Activated CD8-positive, alpha-beta memory T cell treated with anti-CD3 and anti-CD28 coated beads for 36 hours (primary cell): ENCODE data around the gene RAI1. TPM values are rescaled to one million over a fixed set of nuclear protein-coding genes. Genes with fewer than 3 reads are reported as not detected.

Source experiments
- CTCF ChIA-PET: fragments of 350-600 bp; sonication (Branson Sonifier 250); formaldehyde crosslinking; loops from one replicate; lab custom pipeline; 2021; ENCODE audit warnings: antibody characterized with exemption; lab: Charles Lee
- POLR2A ChIA-PET: fragments of 350-600 bp; sonication (Branson Sonifier 250); formaldehyde crosslinking; loops from one replicate; lab custom pipeline; 2021; ENCODE audit warnings: antibody characterized with exemption; lab: Charles Lee
- total RNA-seq, 2 experiments: library from RNA; stranded (reverse); gene quantifications; one replicate each; pipeline ENCODE4 v1.2.3, GENCODE V29; 2021

The RAI1 gene
- total RNA-seq, 2 experiments from 2014 or later: 21.3 to 21.6 TPM

DNA sequence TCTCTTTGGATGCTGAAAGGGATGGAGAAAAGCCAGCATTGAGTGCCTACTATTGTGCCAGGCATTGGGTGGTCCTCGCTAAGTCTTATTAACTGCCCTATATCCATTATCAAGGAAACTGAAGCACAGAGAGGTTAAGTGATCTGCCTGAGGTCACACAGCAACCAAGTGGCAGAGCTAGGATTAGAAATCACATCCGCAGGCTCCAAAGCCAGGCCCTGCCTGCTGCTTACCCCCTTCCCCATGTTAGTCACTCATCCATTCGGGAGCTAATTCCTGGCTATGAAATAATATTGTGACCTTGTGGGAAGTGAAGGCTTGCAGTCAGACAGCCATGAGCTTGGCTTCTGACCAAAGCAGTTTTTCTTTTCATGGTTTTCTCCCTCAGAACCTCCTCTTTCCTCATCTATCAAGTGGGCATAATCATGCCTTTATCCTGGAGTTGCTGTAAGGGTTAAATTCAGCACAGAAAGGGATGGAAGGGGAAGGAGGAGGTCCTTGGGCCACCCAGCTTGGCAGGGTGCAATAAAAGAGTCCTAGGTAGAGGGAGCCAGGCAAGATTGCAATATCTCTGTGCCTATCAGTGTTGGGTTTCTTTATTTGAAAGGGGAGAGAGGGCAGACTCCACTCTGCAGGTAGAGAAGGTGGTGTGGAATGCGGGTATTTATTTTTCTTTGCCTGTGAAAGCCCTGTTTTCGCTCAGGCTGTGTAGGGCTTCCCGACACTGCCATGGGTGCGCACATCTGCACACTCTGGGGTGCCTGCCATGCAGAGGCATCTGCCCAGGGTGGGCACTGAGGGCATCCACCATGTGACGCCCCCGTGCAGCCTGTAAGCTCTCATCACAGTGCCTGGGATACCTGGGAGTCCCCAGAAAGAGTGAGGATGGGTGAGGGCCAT, 11.3 kb downstream of the RAI1 start:
- CTCF ChIA-PET: interaction anchor here (0.7 to 1.2 kb wide), 3 partner anchors 10 to 31 kb away, joined by 3 to 8 read pairs (median 3); partner anchors contain the start of gene RAI1

DNA sequence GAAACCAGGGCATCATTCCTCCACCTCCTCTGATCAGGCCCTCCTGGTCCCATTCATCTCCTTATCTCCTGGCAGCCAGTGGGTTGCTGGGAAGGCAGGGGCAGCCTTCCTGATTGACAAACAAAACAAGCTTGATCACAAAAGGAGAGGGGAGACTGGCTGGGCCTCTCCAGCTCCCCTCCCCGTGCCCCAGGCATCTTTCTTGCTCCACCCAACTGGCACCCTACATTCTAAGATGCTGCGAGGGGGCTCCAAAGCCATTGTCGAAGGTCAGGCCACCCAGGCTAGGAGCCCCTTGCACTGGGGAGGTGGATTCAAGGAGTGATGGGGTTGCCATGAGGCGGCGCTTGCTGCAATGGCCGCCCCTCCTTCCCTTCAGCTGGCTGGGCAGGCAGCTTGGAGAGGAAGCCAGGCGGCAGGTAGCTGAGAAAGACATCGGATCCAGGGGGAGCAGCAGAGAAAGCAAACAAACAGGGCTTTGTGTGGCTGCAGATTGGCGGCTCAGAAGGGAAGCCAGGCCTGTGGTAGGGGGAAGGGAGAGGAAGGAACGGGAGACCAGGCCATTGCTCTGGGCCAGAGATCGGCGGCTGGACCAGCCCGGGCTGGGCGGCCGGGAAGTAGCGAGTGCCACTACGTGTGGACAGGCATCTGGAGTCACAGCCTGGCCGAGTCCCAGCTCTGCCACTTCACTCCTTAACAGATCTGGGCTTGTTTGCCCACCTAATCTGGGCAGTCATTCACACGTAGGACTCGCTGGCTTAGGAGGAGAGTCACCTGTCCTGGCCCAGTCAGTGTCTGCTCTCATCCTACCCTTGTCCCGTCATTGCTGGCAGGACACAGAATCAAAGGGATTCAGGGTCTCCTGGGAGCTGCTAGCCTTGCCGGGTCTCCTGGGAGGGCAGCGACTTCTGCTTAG, 12.3 kb downstream of the RAI1 start:
- POLR2A ChIA-PET: interaction anchor here (1.3 kb wide), 1 partner anchor 12 kb away, joined by 5 read pairs; no protein-coding TSS in a partner anchor
- CTCF ChIA-PET: interaction anchor here (0.6 to 1.6 kb wide), 5 partner anchors 11 to 312 kb away, joined by 3 to 8 read pairs (median 3); partner anchors contain the start of gene RAI1

More for the DNA sequence above, 11.3 kb downstream of the RAI1 start:
- POLR2A ChIA-PET: interaction anchor here (1.3 kb wide), 1 partner anchor 11 kb away, joined by 5 read pairs; no protein-coding TSS in a partner anchor

DNA sequence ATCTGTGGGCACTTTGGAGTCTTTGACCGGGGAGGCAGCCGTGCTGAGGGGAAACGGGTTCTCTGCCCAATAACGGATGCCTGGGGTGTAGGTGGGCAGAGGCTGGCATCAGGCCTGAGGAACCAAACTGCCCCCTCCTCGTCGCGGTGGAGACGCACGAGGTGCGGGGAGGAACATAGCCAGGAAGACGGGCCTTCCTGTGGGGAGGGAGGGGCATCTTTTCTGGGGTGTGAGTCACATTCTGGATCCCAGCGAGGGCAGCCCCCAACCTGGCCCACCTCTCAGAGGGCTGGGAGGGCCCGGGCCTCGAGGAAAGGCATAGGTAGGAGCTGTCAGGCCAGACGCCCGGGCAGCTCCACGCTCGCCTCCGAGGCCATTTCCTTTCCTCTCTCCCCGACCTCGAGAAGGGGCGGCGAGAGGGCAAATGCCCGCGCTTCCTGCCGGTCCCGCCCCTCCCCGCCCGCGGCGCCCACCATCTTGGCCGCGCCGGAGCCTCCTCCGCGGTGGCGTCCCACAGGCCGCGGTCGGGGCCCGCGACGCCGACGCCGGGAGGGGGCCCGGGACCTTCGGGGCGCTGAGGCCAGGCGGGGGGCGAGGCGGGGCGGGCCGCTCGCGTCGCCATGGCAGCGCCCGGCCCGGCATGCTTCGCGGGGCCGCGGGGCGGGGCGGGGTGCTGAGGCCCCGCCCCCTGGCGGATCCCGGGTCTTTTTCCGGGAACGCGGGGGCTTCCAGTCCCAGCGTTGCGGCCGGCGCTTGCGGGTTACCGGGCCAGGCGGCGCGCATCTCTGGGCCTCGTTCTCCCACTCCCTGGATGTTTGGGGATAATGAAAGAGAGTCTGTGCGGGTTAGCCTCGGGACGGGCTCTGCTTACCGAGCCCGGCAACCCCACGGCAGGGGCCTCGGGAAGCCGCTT, 13.2 kb downstream of the RAI1 start:
- CTCF ChIA-PET: interaction anchor here (0.6 to 1.6 kb wide), 6 partner anchors 7 to 311 kb away, joined by 3 to 4 read pairs (median 3); partner anchors contain the start of gene RAI1
- POLR2A ChIA-PET: interaction anchor here (1.6 kb wide), 1 partner anchor 12 kb away, joined by 8 read pairs; no protein-coding TSS in a partner anchor

DNA sequence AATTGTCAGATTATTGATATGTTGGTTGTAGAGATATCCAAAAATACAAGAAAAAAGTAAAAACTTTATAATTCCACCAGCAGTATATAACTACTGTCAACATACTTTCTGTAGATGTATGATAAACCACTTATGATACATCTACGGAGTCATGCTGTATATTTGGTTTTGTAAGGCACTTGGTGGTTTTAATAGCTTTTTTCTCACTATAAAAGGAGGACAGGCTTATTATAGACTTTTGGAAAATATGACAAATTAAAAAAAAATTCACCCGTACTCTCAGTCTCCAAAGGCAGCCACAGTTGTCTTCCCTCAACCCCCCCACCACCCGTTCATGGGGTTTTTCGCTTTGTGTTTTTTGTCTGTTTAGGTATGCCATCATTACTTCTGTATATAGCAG, 14.8 kb downstream of the RAI1 start:
- CTCF ChIA-PET: interaction anchor here (1.0 kb wide), 1 partner anchor 10 kb away, joined by 6 read pairs; no protein-coding TSS in a partner anchor
- POLR2A ChIA-PET: no interaction called here

DNA sequence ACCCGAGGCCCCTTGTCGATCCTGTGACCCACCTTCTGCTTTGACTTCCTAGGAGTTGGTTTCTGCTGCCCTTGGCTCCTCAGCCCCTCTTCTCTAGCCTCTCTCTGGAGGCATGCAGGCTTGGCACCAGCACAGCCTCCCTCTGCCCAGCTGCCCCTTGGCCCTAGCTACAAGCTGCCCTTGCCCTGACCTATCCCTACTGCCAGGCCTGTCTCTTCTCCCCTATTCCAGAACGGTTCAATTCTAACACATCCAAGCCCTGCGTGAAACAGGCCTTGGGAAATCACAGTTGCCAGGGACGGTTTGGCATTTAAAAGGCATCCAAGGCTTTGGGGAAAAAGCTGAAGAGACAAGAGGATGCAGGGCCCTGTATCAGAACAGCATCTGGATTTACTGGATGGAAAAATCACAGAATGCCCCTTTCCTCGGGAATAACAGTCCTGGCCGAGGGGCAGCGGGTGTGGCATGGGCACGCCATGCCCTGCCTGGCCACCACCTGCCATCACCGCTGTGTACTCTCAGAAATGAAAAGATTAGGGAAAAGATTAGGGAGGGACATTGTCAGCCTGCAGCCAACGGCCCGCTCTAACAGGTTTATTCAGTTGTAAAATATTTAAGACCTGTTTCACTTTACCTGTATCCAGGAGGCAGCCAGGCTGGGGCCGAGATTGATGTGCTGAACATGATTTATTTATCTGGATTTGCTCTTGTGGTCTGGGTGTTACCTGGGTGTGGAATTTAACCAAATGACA, 15.8 kb downstream of the RAI1 start:
- ChIA-PET CTCF (no interaction called here), POLR2A (no interaction called here)

DNA sequence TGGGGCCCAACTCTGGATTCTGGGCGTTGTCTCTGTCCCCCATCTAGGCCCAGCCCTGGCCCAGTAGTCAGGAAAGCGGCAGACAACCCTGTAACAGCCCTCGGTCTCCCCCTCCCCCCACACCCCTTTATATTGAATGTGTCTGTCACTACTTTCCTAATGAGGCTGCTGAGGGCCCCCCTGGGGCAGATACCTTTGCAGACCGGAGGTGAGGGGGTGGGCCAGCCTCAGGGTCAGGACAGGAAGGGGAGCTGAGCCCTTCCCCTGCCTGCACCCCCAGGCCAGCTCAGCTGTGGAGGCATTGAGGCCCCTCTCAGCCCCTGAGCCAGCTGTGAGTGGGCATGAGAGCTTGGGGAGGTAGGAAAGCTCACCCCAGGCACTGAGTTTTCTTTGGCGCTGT, 17.1 kb downstream of the RAI1 start:
- ChIA-PET POLR2A (no interaction called here), CTCF (no interaction called here)

DNA sequence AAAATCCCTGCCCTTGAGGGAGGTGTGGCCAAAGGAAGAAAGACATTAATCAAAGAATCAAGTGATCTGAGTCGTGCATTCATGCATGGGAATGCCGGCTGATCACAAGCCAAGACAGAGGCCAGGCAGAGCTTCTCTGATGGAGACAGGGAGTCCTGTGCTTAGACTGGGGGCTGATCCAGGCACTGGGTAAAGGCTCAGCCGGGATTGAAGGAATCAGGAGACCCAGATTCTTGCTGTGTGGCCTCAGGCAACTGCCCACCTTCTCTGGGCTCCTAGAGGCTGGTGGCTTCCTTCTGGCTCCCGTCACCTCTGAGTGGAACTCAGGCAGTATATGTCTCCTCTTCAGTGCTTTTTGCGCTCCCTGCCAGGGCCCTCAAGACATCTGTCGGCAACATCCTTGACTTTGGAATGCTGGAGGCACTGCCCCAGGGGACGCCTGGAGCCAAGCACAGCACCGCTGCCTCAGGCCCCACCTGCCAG, 17.7 kb downstream of the RAI1 start:
- POLR2A ChIA-PET: no interaction called here

DNA sequence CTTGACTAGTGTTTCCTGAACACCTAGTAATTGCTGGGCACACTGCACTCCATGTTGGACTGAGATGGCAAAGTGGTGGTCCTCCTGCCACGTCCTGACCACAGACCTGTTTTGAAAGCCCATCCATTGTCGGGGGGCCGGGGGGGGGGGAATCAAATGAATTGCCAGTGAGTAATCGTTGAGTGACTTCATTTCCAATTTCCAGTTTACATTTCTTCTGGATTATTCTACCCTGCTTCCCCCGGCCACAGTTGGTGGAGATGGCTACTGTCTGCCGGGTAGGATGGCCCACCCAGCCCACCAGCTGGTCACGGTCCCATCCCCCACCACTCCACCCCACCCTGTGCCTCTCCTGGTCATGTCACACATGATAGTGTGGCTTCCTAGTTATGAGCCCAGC, 18.2 kb downstream of the RAI1 start:
- CTCF ChIA-PET: no interaction called here
- POLR2A ChIA-PET: no interaction called here

More for the DNA sequence above, 17.7 kb downstream of the RAI1 start:
- CTCF ChIA-PET: no interaction called here

DNA sequence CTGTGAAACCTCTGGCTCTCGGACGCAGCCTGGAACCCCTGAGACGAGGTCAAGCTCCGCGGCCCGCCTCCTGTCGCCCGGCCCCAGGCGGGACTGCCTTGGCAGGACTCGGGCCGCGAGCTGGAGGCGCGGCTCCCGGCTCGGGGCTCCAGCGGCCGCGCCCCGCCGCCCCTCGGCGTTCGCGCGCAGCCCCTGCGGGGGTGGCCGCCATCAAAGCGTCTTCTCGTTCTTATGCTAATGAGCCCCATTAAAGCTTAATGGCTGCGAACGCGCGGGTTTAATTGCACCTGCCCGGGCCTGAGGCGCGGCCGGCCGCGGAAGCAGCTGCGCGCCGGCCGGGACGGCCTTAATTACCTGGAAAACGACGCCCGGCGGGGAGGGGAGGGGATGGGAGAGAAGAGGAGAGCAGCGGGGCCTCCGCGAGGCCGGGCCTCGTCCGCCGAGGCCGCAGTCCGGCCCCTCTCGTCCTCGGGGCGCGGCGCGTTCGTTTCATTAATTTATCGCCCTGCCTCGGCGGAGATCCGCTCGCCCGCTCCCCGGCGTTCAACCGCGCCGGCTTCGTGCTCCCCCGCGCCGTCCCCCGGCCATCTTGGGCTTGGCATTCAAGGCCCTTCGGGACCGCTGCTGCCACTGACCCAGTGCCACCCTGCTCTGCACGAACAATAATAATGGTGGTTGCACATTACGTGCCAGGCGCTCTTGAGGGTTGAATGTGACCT, 19.2 kb downstream of the RAI1 start:
- CTCF ChIA-PET: no interaction called here
- POLR2A ChIA-PET: interaction anchor here (0.7 kb wide), 1 partner anchor 11 kb away, joined by 3 read pairs; no protein-coding TSS in a partner anchor

DNA sequence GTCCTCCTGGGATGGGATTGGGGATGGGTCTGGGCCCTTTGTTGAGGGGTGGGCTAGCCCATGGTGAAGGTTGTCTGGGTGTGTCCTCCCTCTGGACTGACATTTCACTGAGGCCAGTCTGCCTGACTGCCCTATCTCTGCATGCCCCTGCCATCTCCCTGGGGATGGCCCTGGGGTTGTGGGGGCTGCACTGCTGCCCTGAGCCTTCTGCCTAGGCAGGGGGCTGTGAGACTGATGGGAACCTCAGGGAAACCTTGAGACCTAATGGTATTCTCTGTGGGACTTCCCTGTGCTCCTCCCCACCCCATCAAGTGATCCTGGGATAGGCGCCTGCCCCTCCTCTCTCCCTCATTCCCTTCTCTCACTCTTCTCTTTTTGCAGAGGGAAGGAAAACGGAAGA, 19.9 kb downstream of the RAI1 start:
- ChIA-PET POLR2A (no interaction called here), CTCF (no interaction called here)

DNA sequence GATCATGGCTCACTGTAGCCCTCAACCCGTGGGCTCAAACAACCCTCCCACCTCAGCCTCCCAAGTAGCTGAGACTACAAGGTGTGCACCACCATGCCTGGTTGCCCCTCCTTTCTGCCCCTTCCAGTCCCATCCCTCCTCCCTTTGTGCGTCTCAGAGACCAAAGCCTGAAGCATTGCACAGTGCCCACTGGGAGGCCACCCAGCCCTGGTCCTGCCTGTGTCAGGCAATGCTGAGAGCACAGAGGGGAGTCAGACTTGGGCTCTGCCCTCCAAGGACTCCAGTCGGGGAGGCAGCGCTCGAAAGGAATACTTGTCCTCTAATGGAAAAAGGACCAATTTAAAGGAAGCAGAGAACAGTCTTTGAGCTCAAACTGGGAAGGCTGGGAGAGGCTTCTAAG, 20.4 kb downstream of the RAI1 start:
- ChIA-PET POLR2A (no interaction called here), CTCF (no interaction called here)

DNA sequence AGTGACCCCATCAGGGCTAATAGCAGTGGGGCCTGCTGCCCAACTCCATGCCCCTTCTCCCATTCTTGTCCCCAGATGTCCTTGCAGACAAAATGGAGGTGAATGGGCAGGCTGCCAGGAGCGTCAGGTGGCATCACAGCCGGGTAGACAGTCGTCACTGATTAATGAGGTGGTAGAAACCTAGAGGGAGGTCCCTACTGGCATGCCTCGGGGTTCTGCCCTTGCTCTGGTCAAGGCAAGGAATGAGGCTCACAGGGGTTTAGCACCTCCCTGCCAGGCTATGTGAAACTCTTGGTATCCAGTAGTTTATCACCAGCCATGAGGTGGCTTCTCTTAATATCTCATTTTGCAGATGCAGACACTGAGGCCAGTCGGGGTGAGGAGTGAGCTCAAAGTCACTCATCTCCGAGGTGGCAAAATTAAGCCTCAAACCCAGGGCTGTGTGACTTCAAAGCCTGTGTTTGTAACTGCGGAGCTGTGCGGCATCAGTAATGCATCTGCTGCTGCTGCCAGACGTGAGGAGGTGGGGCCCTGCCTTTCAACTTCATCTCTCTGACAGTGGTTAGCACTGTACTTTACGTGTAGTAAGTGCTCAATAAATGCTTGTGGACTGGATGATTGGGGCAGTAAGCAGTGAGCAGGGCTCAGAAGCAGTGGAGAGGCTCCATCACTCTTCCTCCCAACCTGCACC, 21.3 kb downstream of the RAI1 start:
- CTCF ChIA-PET: interaction anchor here (0.9 kb wide), 1 partner anchor 20 kb away, joined by 3 read pairs; no protein-coding TSS in a partner anchor
- POLR2A ChIA-PET: no interaction called here

DNA sequence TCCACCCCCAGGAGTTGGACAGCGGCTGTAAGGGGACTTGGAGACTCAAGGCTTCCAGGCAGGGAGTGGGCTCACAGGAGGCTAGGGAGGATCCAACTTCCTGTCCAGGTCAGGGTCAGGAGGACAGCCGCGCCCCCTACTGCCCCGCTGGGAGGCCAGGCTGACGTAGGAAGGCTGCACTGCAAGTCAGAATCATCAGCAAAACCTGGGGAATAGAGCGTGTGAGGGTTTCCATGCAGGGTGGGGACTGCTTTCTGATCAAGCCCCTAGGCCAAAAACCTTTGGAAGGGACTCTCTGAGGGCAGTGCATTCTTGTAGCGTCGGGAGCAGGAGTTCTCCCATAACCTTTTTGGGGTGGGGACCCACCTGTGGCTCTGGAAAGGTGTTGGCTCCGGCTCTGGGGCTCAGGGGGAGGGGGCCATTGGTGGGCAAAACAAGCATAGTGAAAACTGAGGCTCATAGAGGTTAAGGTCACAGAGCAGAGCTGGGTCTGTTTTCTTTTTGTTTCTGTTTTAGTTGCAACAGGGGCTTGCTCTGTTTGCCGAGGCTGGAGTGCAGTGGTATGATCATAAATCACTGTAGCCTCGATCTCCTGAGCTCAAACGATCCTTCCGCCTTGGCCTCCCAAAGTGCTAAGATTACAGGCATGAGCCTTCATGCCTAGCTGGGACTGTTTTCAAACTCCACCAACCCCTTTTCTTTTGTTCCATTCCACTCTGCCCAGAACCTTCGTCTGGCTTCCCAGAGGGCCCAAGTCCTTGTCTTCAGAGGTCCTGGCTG, 22.1 kb downstream of the RAI1 start:
- CTCF ChIA-PET: no interaction called here

DNA sequence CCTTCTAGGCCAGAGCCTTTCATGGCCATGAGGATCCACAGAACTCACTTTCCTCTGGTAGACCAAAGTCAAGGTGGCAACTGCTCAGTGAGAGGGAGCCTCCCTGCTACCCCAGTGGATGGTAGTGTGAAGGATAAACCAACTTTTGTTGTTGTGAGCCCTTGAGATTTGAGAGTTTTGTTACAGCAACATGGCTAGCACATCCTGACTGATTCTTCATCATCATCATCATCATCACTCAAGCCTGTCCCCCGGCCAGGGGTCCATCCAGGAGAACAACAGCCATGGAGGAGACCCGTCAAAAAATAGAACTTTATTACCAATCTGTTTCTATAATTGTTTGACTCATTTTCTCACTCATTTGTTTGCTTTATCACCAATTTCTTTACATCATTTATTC, 23.7 kb downstream of the RAI1 start:
- POLR2A ChIA-PET: no interaction called here
- CTCF ChIA-PET: no interaction called here

More for the DNA sequence above, 22.1 kb downstream of the RAI1 start:
- POLR2A ChIA-PET: no interaction called here
